Fibroblast of lung (primary cell): Measurements from ENCODE around the gene CENPU. TPM values are rescaled to one million over a fixed set of nuclear protein-coding genes. Genes with fewer than 3 reads are reported as not detected.

ENCODE experiments used
- DNase-seq, 2 donors: peaks; one replicate each; pipeline versions ENCODE4 v3.0.0 to v3.0.0-alpha.2; 2010; ENCODE audit warnings: low read depth in 2 of 2
- H2AFZ ChIP-seq: 2 replicates; pipeline ENCODE4 v1.5.1; 2012; ENCODE audit warnings: low read length, control low read depth, inconsistent platforms
- H3K27ac ChIP-seq: 2 replicates; pipeline ENCODE4 v1.5.1; 2011; ENCODE audit warnings: low read length, control low read depth; ENCODE audit not compliant: insufficient read depth
- H3K27me3 ChIP-seq: 2 replicates; pipeline ENCODE4 v1.5.1; 2011; ENCODE audit warnings: mild to moderate bottlenecking, low read length; ENCODE audit not compliant: control insufficient read depth, insufficient read depth
- H3K36me3 ChIP-seq: 2 replicates; pipeline ENCODE4 v1.5.1; 2011; ENCODE audit warnings: low read length; ENCODE audit not compliant: control insufficient read depth, insufficient read depth
- H3K4me1 ChIP-seq: 2 replicates; pipeline ENCODE4 v1.5.1; 2011; ENCODE audit warnings: low read length; ENCODE audit not compliant: control insufficient read depth, insufficient read depth; ENCODE audit errors: extremely low read depth
- H3K4me2 ChIP-seq: 2 replicates; pipeline ENCODE4 v1.5.1; 2011; ENCODE audit warnings: low read length, control low read depth; ENCODE audit not compliant: insufficient read depth; ENCODE audit errors: extremely low read depth
- H3K4me3 ChIP-seq, 4 experiments: fragments of 200-600 bp in 1 of 4; sonication (generic) in 1 of 4; replicated peaks in 1 of 4; 2 replicates each; pipeline ENCODE4 v1.5.1; 2011 to 2016; ENCODE audit warnings: low read length in 4 of 4, low read depth in 3 of 4, mild to moderate bottlenecking in 3 of 4, control low read depth in 2 of 4, inconsistent platforms in 1 of 4, mixed read lengths in 1 of 4; ENCODE audit not compliant: insufficient read depth in 1 of 4; ENCODE audit errors: control extremely low read depth in 1 of 4
- H3K79me2 ChIP-seq: 2 replicates; pipeline ENCODE4 v1.5.1; 2012; ENCODE audit warnings: mild to moderate bottlenecking, low read length, inconsistent platforms; ENCODE audit not compliant: control insufficient read depth, insufficient read depth
- H3K9ac ChIP-seq: 2 replicates; pipeline ENCODE4 v1.5.1; 2011; ENCODE audit warnings: mild to moderate bottlenecking, low read length, control low read depth; ENCODE audit not compliant: insufficient read depth
- H3K9me3 ChIP-seq: 2 replicates; pipeline ENCODE4 v1.5.1; 2012; ENCODE audit warnings: low read depth, low read length; ENCODE audit not compliant: control insufficient read depth, insufficient read depth
- H4K20me1 ChIP-seq: 2 replicates; pipeline ENCODE4 v1.5.1; 2011; ENCODE audit warnings: low read length; ENCODE audit not compliant: control insufficient read depth, insufficient read depth; ENCODE audit errors: extremely low read depth
- CTCF ChIP-seq, 2 donors: IDR thresholded peaks in 1 of 2; conservative IDR thresholded peaks in 1 of 2; 1 replicate in 1 of 2; 2 replicates in 1 of 2; pipeline ENCODE4 v1.5.1; 2011 to 2012; ENCODE audit warnings: low read length in 2 of 2, control low read depth in 1 of 2, inconsistent platforms in 1 of 2, low read depth in 1 of 2, mild to moderate bottlenecking in 1 of 2
- EZH2 ChIP-seq: IDR thresholded peaks from 2 replicates; pipeline ENCODE4 v1.5.1; 2012; ENCODE audit warnings: low read length, control low read depth, mild to moderate bottlenecking; ENCODE audit errors: missing control alignments
- polyA plus RNA-seq, 2 donors: library from polyadenylated mRNA; depleted of rRNA in 1 of 2; stranded (reverse) in 1 of 2; unstranded in 1 of 2; fragments of >200 nt; gene quantifications; 2 replicates each; pipeline ENCODE4 v1.2.1, GENCODE V29; 2011 to 2012; ENCODE audit warnings: missing spikeins in 1 of 2
- total RNA-seq: library from RNA; depleted of rRNA; stranded (reverse); fragments of >200 nt; gene quantifications from 2 replicates; pipeline ENCODE4 v1.2.1, GENCODE V29; 2014

CENPU gene
- total and polyA plus RNA-seq, 2 donors (not counting 1 experiment from before 2014, with no cell fraction given) = 6.4 to 15.5 TPM

GRCh38 chr4:184774152-184774551, 40.3 kb upstream of the CENPU start:
- no peak overlapping the region for H3K27ac ChIP-seq
- no peak for DNase-seq
- no peak overlapping the region for H3K4me2 ChIP-seq
- H3K27me3 ChIP-seq = no peaks in the 10 kb centered on the region
- H3K79me2 ChIP-seq = no peaks in the 10 kb centered on the region
- H3K36me3 ChIP-seq = no peaks in the 10 kb centered on the region
- no peaks in the 10 kb centered on the region for H4K20me1 ChIP-seq
- no peak for TF ChIP-seq CTCF (conservative IDR thresholded peaks at IDR 0.05 in 1 of 2, IDR thresholded peaks at IDR 0.05 in 1 of 2; ENCODE audit: low read depth in 1 of 2, low read length in 2 of 2)
- TF ChIP-seq EZH2 = no peak
- no peak overlapping the region for H3K9ac ChIP-seq
- H3K4me3 ChIP-seq = no peak overlapping the region
- H2AFZ ChIP-seq = no peak overlapping the region
- H3K9me3 ChIP-seq = no peaks in the 10 kb centered on the region
- H3K4me1 ChIP-seq = no peaks in the 10 kb centered on the region

GRCh38 chr4:184771416-184771815, 37.5 kb upstream of the CENPU start:
- no peak overlapping the region for H2AFZ ChIP-seq
- H3K4me1 ChIP-seq = no peaks in the 10 kb centered on the region
- no peaks in the 10 kb centered on the region for H3K9me3 ChIP-seq
- no peak for TF ChIP-seq EZH2
- TF ChIP-seq CTCF (conservative IDR thresholded peaks at IDR 0.05 in 1 of 2, IDR thresholded peaks at IDR 0.05 in 1 of 2; ENCODE audit: low read depth in 1 of 2, low read length in 2 of 2) = no peak
- H3K4me3 ChIP-seq = no peak overlapping the region
- peaks cover 2% of the 10 kb centered on the region for H3K36me3 ChIP-seq
- H4K20me1 ChIP-seq = no peaks in the 10 kb centered on the region
- no peak overlapping the region for H3K4me2 ChIP-seq
- no peaks in the 10 kb centered on the region for H3K79me2 ChIP-seq
- no peak overlapping the region for H3K27ac ChIP-seq
- H3K27me3 ChIP-seq = no peaks in the 10 kb centered on the region
- H3K9ac ChIP-seq = no peak overlapping the region
- no peak for DNase-seq

GRCh38 chr4:184769141-184769765, 35.4 kb upstream of the CENPU start:
- Histone ChIP-seq H3K27me3 (no peaks in the 10 kb centered on the region), H3K36me3 (peaks cover 5% of the 10 kb centered on the region)

More at GRCh38 chr4:184769141-184769765, 35.4 kb upstream of the CENPU start:
- Histone ChIP-seq H3K4me2 (no peak overlapping the region), H3K79me2 (no peaks in the 10 kb centered on the region), H3K9me3 (no peaks in the 10 kb centered on the region), H3K4me3 (no peak overlapping the region), H2AFZ (no peak overlapping the region), H3K4me1 (no peaks in the 10 kb centered on the region), H3K9ac (no peak overlapping the region), H3K27ac (no peak overlapping the region), H4K20me1 (no peaks in the 10 kb centered on the region)
- no peak for TF ChIP-seq EZH2
- no peak for TF ChIP-seq CTCF (conservative IDR thresholded peaks at IDR 0.05 in 1 of 2, IDR thresholded peaks at IDR 0.05 in 1 of 2; ENCODE audit: low read depth in 1 of 2, low read length in 2 of 2)
- no peak for DNase-seq
